OCI-M2 (cell line): ENCODE measurements around the gene PLEK2.
"Not testable (repeated sequence)": the region's sequence is repeated elsewhere in the genome, so short reads cannot be mapped to it uniquely, and the experiment has no call there.

ENCODE experiments used
- DNase-seq: peaks from one replicate; lab custom pipeline; 2025; ENCODE audit not compliant: unreplicated experiment; lab: John Stamatoyannopoulos, UW

Gene PLEK2

DNA sequence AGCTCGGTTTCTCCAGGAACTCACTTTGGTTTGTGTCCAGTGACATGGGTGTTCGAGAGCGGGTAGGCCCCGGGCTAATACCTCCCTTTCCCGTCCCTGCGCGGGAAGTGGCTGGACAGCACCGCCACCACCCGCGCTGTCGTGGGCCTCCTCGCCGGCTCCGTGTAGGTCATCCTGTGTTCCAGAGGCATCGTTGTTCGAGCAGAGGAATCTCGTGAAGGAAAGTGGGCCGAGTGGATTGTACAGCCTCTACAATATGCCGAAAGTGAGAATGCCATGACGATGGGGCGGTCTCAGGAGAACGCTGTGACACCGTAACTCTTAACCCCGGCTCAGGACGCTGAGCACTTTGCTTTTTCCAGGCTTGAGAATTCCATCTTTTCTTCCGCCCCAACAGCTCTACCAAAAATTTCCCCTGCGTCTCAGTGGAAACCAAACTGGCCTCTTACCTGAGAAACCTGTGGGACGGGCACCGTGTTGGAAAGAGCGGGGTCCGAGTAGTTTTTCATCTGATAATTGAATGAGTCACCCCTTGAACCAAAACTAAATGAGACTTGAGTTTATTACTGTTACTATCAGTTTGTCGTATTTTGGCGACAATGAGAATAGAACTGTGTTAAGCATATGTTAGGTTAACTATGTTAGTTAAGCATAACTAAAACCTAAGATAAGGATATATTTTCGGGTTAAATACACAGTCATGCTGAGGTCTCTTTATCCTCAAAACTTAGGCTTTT lies 51.3 kb downstream of the PLEK2 start:
- no peak for DNase-seq

DNA sequence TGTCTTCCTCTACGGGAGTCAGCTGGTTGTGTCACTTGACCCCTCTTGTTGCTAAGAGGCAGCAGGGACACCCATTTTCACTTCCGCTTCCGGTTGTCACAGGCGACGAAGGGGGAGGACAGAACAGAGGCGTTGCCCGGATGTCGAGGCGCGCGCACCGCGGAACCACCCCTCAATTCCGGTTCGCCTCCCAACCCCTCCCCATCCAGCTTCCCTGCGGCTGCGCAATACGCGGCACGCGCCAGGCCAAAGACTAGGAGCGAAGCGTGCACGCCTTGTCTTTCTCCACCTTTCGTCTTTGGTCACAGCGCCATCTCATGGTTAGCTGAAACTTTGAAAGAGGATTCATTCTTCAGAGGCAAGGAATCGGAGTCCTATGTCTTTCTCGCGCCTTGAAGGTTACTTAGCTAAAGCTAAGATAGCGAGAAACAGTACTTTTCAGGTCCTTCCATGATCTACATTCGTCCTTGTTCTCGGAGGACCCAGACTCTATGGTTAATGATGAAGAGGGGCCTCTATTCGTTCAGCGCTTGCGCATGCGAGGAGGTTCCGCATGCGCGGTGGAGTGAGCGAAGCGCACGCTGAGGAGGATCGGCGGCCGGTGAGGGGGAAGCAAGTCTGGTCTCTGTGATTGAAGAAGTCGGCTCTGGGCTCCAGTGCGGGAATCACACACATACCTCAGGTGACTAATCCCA lies 52.0 kb downstream of the PLEK2 start, which contains the start of the genes ATP6V1D and EIF2S1:
Gene ATP6V1D, minus strand, starts transcription at position 30 of the 695 bp plus-strand sequence. CDS start 106 bp downstream, outside the sequence.
Gene EIF2S1, plus strand, starts transcription at position 554 of the 695 bp plus-strand sequence. CDS start 4,440 bp downstream, outside the sequence.
- DNase-seq, result peak; percentile 89

DNA sequence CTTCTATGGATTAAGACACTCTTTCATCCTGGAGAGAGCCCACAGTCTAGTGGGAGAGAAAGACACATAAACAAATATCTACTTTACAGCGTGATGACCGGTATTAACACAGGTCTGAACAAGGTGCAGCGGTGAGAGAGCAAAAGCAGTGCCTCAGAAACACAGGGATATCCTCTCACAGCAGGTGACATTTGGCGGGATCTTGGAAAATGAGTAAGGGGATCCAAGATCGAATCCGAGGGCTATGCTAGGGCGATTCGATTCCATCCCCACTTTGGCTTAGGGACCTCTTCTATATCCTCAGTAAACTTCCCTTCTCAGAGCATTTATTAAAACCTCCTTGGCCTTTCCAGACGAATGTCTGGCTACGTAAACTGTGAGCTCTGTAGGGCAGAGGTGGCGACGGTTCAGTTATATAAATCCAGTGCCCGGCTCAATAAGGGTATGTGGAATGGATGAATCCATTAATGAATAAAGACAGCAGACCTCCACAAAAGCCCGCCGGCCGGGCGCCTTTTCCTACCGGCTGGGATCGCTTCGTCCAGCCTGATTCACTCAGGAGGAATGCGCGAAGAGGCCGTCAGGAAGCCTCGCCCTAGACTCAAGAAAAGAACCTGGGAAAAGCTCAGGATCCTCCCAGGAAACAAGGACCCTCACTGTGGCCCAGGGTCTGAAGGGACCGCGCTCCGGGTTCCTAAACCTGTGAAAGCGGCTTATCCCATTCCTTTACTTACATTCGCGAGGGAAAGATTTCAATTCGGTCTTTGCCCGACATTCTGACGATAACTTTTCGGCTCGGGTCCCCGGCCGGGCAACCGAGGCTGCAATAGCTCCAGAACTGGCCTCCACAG lies 52.8 kb downstream of the PLEK2 start:
- DNase-seq, result no peak

DNA sequence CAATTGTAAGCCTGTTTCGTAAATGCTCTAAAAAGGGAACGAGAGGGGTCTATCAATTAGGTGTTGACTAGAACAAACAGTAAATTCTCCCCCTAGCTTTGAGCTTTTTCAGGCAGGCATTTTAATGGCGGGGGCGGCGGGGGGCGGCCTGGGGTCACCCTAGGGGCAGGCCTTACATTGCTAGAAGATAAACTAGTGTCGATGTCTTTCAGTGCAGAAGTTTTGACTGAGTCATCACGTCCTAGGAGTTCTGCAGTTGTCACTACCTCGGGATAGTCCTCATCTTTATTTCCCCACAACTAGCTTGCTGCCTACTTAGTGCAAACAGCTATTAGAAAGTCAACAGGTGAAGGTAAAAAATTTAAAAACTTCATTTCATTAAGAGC lies 54.0 kb downstream of the PLEK2 start:
- DNase-seq, result no peak

DNA sequence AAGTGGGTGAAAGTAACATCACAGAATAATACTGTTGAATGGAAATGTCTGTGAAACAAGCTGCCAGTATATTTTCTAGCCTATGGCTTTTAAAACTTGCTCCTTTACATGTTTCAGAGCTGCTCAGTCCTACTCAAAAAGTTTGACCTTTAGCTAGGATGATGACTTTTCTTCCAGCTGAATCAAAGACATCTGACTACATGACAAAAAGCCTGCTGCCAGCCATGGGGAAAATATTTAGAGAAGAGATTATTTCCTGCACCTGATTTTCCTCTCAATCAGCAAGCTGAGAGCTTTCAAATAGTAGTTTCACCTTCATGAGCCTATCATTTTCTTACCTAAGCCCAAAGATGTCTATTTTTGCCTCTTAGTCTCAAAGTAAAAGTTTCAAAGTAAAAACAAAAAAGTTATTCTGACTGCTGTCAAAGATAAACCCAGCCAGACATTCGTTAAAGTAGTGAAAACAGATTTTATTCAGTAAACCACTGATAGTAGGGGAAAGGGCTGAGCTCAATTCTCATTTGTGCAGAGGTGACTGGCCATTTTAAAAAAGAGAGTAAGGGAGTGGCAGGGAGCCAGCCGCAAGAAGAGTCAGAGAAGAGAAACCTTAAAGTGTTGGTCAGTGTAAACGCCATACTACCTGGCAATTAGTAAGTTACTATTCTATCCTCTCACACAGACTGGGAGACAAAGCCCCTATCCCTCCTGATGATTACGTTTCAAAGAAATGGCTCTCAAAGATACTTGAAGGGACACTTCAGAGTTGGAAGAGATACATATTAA lies 54.6 kb downstream of the PLEK2 start:
- no peak for DNase-seq

DNA sequence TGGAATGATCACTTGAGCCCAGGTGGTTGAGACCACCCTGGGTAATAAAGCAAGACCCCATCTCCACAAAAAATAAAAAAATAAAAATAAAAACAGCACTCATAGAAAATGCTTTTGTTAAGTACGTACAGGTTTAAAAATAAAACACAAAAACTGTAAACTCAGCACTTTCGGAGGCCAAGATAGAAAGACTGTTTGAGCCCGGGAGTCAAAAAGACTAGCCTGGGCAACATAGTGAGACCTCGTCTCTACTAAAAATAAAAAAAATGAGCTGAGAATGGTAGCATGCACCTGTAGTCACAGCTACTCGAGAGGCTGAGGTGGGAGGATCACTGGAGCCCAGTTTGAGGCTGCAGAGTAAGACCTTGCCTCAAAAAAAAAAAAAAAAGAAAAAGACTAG lies 59.9 kb downstream of the PLEK2 start:
- no peak for DNase-seq

DNA sequence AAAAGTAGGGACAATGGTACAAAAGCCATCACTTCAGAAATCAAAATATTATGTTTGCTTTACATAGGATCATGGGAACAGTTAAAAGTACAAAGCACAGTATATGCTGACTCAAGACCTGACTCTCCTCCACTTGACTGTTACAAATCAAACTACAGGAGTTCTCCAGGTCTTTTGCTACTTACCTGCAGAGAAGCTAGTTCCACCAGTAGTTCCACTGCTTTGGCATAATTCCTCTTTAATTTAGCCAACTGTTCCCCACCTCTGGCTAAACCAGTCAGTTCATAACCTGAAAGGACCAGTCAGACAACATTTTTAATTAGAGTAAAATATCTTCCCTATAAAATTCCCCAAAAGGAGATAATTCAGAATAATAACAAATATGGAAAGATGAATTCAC lies 66.4 kb downstream of the PLEK2 start:
- no peak for DNase-seq

DNA sequence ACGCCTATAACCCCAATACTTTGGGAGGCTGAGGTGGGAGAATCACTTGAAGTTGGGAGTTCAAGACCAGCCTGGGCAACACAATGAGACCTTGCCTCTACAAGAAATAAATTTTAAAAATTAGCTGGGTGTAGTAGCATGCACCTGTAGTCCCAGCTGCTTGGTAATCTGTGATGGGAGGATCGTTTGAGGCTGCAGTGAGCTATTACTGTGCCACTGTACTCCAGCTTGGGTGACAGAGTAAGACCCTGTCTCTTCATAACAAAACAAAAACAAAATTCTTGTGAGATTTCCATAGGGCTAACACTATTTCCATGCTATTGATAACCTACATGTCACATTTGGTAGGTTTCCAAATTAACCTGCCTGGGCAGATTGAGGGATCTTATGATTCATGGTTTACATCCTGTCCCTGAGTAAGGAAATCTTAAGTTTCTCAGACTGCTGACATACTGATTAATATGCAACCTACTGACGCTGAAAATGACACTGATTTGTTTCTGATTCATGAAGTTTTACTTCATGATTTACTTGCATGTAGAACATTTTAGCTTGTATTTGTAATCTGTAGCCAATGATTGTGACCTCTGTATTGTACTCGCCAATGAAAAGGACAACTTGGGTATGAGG lies 68.2 kb downstream of the PLEK2 start:
- no peak for DNase-seq

DNA sequence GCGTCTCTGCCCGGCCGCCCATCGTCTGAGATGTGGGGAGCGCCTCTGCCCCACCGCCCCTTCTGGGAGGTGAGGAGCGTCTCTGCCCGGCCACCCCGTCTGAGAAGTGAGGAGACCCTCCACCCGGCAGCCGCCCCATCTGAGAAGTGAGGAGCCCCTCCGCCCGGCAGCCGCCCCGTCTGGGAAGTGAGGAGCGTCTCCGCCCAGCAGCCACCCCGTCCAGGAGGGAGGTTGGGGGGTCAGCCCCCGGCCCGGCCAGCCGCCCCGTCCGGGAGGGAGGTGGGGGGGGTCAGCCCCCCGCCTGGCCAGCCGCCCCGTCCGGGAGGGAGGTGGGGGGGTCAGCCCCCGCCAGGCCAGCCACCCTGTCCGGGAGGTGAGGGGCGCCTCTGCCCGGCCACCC lies 70.7 kb downstream of the PLEK2 start:
- DNase-seq, result not testable (repeated sequence)
